ENCODE results near the gene MINDY4.
A peak's percentile ranks its signal among the peaks of the same experiment; 100 is the strongest.

The MINDY4 gene

GRCh38 chr7:30920584-30921539 is 149.6 kb downstream of the MINDY4 start:
- peak; percentile 36 for DNase-seq

GRCh38 chr7:30921540-30922401 is 150.6 kb downstream of the MINDY4 start:
- DNase-seq: no peak

- no peak for DNase-seq
Measured at GRCh38 chr7:30922596-30922995, 151.4 kb downstream of the MINDY4 start.

- no peak for DNase-seq
Measured at GRCh38 chr7:30923009-30923773, 152.0 kb downstream of the MINDY4 start.

GRCh38 chr7:30923774-30924413 is 152.7 kb downstream of the MINDY4 start:
- DNase-seq: no peak

GRCh38 chr7:30924624-30925023 is 153.4 kb downstream of the MINDY4 start:
- DNase-seq: no peak

GRCh38 chr7:30925117-30925516 is 153.9 kb downstream of the MINDY4 start:
- DNase-seq: no peak

- no peak for DNase-seq
Measured at GRCh38 chr7:30925913-30926312, 154.7 kb downstream of the MINDY4 start.

GRCh38 chr7:30926313-30926712 is 155.1 kb downstream of the MINDY4 start:
- DNase-seq: no peak

GRCh38 chr7:30927040-30927439 is 155.8 kb downstream of the MINDY4 start:
- DNase-seq: no peak

GRCh38 chr7:30927559-30927958 is 156.3 kb downstream of the MINDY4 start:
- no peak for DNase-seq

GRCh38 chr7:30928254-30928872 is 157.1 kb downstream of the MINDY4 start:
- DNase-seq: no peak

- DNase-seq: no peak
Measured at GRCh38 chr7:30929686-30930085, 158.5 kb downstream of the MINDY4 start.

GRCh38 chr7:30930621-30931020 is 159.4 kb downstream of the MINDY4 start:
- no peak for DNase-seq

- DNase-seq: no peak
Measured at GRCh38 chr7:30931161-30931928, 160.1 kb downstream of the MINDY4 start.

GRCh38 chr7:30931929-30932540 is 160.8 kb downstream of the MINDY4 start:
- no peak for DNase-seq

GRCh38 chr7:30932562-30932961 is 161.3 kb downstream of the MINDY4 start:
- no peak for DNase-seq

GRCh38 chr7:30933124-30933974 is 162.1 kb downstream of the MINDY4 start:
- DNase-seq: peak; percentile 11

GRCh38 chr7:30934225-30934624 is 163.0 kb downstream of the MINDY4 start:
- no peak for DNase-seq

All from NCI-H345 (cell line).